ENCODE results near the gene TOPORS. TPM values are rescaled to one million over a fixed set of nuclear protein-coding genes. Genes with fewer than 3 reads are reported as not detected.

Gene TOPORS
- total and polyA plus RNA-seq, 7 donors, result 6.2 to 12.1 (median 7.3) TPM

- no peak for DNase-seq
Measured at GRCh38 chr9:32590476-32590875, 38.1 kb upstream of the TOPORS start.

DNA sequence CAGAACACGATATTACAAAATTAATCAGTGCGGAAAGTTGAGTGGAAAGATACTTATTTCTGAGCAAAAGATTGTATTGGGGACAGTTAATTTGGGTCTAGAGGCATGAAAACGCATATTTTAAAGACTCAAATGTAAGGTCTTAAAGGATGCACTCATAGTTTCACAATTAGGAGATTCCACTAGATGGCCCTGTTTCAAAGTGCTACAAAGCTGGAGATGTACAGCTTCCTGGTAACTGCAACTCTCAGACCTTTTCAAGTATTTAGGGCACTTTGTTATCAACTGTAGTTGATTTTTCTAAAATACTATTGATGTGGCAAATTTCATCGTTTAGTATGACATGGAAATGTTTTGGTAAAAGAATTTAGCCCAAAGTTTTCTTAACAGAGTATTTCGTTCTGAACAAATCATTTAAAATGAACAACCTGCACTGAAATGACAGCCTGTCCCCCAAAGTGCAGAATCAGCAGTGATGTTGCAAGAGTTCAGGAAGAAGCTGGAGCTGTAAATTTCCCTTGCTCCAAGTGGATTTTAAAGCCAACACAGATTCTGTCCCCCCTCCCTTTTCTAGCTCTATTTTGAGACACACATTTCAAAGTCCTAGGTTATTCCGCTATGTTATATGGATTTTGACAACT lies 36.8 kb upstream of the TOPORS start:
- no peak for DNase-seq
- no peak overlapping the region for H3K27ac ChIP-seq
- no peak overlapping the region for H3K4me3 ChIP-seq
- peak; percentile 32 for TF ChIP-seq CTCF (IDR thresholded peaks at IDR 0.05)
- 47 to 55% (median 49%) methylated on average over 6 of the region's 6 CpGs for WGBS, 3 donors
- intact Hi-C loops (cut with DNase I), result loop anchor here in 1 of 2 donors (2.0 kb wide), 1 partner anchor 378 kb away; no protein-coding TSS in a partner anchor
- no peak for ATAC-seq
- H3K36me3 ChIP-seq (ENCODE audit: insufficient read depth in 1 of 2, low read depth in 1 of 2), result no peaks in the 10 kb centered on the region
- H3K9me3 ChIP-seq, result no peaks in the 10 kb centered on the region
- no peaks in the 10 kb centered on the region for H3K4me1 ChIP-seq
- H3K27me3 ChIP-seq (ENCODE audit: insufficient read depth in 3 of 3, low read length in 2 of 3), result peaks cover 0 to 5% (median 0%) of the 10 kb centered on the region in 3 donors

More at GRCh38 chr9:32590476-32590875, 38.1 kb upstream of the TOPORS start:
- no peaks in the 10 kb centered on the region for H3K9me3 ChIP-seq
- WGBS, 3 donors, result 34 to 47% (median 41%) methylated on average over 2 of the region's 2 CpGs
- H3K4me3 ChIP-seq, result no peak overlapping the region
- no peak for TF ChIP-seq CTCF (IDR thresholded peaks at IDR 0.05)
- peaks cover 0 to 5% (median 0%) of the 10 kb centered on the region in 3 donors for H3K27me3 ChIP-seq (ENCODE audit: insufficient read depth in 3 of 3, low read length in 2 of 3)
- H3K4me1 ChIP-seq, result no peaks in the 10 kb centered on the region
- intact Hi-C loops (cut with DNase I), result no loop called here
- no peaks in the 10 kb centered on the region for H3K36me3 ChIP-seq (ENCODE audit: insufficient read depth in 1 of 2, low read depth in 1 of 2)
- no peak overlapping the region for H3K27ac ChIP-seq
- no peak for ATAC-seq

GRCh38 chr9:32587901-32588300 lies 35.5 kb upstream of the TOPORS start:
- Histone ChIP-seq H3K36me3 (ENCODE audit: insufficient read depth in 1 of 2, low read depth in 1 of 2) (no peaks in the 10 kb centered on the region), H3K4me1 (no peaks in the 10 kb centered on the region), H3K4me3 (no peak overlapping the region), H3K27me3 (ENCODE audit: insufficient read depth in 3 of 3, low read length in 2 of 3) (peaks cover 0 to 5% (median 0%) of the 10 kb centered on the region in 3 donors), H3K27ac (no peak overlapping the region), H3K9me3 (no peaks in the 10 kb centered on the region)
- DNase-seq (no peak), ATAC-seq (no peak)
- intact Hi-C loops (cut with DNase I), result loop anchor here in 1 of 2 donors (2.0 kb wide), 1 partner anchor 379 kb away; no protein-coding TSS in a partner anchor
- TF ChIP-seq CTCF (IDR thresholded peaks at IDR 0.05), result no peak

- Histone ChIP-seq H3K4me1 (no peaks in the 10 kb centered on the region), H3K36me3 (ENCODE audit: insufficient read depth in 1 of 2, low read depth in 1 of 2) (no peaks in the 10 kb centered on the region), H3K27me3 (ENCODE audit: insufficient read depth in 3 of 3, low read length in 2 of 3) (peaks cover 0 to 5% (median 0%) of the 10 kb centered on the region in 3 donors), H3K4me3 (no peak overlapping the region), H3K9me3 (no peaks in the 10 kb centered on the region), H3K27ac (no peak overlapping the region)
- DNase-seq, result no peak
- WGBS, 3 donors, result 39 to 46% (median 45%) methylated on average over 2 of the region's 2 CpGs
- no peak for TF ChIP-seq CTCF (IDR thresholded peaks at IDR 0.05)
- intact Hi-C loops (cut with DNase I), result no loop called here
- ATAC-seq, result no peak
Measured at GRCh38 chr9:32584784-32585183, 32.4 kb upstream of the TOPORS start.

Data from psoas muscle (tissue), 8 donors.